GM12864 (cell line): ENCODE measurements around the gene NLRP9.
"Not testable (repeated sequence)": the region's sequence is repeated elsewhere in the genome, so short reads cannot be mapped to it uniquely, and the experiment has no call there.

Source experiments
- DNase-seq: peaks from one replicate; pipeline ENCODE4 v3.0.0-alpha.2; 2011; ENCODE audit warnings: low read depth
- H3K4me3 ChIP-seq: 2 replicates; pipeline ENCODE4 v1.5.1; 2011; ENCODE audit warnings: mild to moderate bottlenecking, low read depth, low read length, control low read depth
- TF ChIP-seq, protein P1 (sequence below): IDR thresholded peaks from 2 replicates; pipeline ENCODE4 v1.5.1; 2011; ENCODE audit warnings: low read depth, mild to moderate bottlenecking, moderate library complexity, low read length, control low read depth, inconsistent platforms; ENCODE audit errors: missing control alignments

The NLRP9 gene

DNA sequence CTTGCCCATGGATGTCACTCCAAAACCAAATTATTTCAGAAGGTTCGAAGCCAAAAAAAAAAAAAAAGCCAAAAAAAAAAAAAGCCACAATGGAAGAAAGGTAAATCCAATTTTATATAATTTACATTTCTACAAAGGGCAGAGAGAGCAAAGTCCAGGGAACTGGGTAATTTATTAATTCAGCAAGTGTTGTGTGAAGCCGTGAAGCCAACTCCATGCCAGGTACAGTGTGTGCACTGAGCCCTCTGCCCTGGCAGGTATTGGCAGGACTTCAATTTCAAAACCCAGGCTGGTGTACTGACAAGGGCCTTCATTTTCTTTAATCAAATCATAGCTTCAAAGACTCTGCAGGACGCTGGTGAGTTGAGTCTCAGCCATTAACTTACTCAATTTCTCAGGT, 15.2 kb upstream of the NLRP9 start:
- no peak overlapping the region for H3K4me3 ChIP-seq
- TF ChIP-seq, protein P1, sequence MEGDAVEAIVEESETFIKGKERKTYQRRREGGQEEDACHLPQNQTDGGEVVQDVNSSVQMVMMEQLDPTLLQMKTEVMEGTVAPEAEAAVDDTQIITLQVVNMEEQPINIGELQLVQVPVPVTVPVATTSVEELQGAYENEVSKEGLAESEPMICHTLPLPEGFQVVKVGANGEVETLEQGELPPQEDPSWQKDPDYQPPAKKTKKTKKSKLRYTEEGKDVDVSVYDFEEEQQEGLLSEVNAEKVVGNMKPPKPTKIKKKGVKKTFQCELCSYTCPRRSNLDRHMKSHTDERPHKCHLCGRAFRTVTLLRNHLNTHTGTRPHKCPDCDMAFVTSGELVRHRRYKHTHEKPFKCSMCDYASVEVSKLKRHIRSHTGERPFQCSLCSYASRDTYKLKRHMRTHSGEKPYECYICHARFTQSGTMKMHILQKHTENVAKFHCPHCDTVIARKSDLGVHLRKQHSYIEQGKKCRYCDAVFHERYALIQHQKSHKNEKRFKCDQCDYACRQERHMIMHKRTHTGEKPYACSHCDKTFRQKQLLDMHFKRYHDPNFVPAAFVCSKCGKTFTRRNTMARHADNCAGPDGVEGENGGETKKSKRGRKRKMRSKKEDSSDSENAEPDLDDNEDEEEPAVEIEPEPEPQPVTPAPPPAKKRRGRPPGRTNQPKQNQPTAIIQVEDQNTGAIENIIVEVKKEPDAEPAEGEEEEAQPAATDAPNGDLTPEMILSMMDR: no peak
- no peak for DNase-seq

DNA sequence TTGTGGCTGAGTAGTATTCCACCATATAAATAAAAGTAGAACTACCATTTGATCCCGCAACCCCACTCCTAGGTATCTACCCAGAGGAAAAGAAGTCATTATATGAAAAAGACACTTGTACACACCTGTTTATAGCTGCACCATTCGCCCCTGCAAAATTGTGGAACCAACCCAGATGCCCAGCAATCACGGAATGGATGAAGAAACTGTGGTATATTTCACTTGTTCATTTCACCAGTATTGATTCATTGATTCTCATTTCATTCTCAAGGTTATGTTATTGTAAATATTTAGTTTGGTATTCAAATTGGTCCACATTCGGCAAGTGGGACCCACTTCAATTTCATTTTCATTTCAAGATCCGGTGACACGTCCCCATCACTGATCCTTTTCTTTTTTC, 12.5 kb upstream of the NLRP9 start:
- H3K4me3 ChIP-seq: no peak overlapping the region
- DNase-seq: no peak
- TF ChIP-seq, protein P1: no peak

DNA sequence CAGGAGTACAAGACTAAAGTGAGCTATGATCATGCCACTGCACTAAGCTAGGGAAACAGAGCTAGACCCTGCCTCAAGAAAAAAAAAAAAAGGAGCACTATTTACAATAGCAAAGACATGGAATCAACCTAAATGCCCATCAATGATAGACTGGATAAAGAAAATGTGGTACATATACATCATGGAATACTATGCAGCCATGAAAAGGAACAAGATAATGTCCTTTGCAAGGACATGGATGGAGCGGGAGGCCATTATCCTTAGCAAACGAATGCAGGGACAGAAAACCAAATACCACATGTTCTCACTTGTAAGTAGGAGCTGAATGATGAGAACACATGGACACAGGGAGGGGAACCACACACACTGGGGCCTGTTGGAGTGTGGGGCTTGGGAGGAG, 7.8 kb downstream of the NLRP9 start:
- not testable (repeated sequence) for H3K4me3 ChIP-seq, DNase-seq

DNA sequence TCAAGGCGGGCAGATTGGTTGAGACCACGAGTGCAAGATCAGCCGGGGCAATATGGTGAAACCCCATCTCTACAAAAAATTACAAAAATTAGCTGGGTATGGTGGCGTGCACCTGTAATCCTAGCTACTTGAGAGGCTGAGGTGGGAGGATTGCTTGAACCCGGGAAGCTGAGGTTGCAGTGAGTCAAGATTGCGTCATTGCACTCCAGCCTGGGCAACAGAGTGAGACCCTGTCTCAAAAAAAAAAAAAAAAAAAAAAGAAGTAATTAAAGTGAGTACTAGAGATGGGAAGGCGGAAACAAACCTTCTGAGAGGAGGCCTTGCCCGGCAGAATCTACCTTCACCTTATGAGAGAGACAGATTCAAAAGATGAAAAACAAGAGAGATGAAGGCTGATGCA, 14.7 kb downstream of the NLRP9 start:
- H3K4me3 ChIP-seq: no peak overlapping the region
- DNase-seq: no peak
- TF ChIP-seq, protein P1: no peak

DNA sequence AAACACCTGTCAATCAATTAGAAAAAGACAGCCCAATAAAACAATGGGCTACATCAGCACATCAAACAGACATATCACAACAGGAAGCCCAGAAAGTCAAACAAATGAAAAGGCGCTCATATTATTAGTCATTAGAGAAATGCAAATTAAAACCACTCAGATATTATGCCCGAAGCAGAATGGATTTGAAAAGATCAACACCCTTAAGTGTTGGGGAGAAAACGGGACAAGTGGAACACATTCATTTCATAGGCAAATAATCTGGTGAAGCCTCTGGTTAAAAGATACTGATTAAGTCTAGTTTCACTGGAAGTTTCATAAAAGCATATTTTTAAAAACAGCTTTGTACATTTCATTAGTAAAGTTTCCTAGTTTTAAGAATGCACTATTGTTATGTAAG, 17.4 kb downstream of the NLRP9 start:
- no peak overlapping the region for H3K4me3 ChIP-seq
- TF ChIP-seq, protein P1: no peak
- DNase-seq: no peak

DNA sequence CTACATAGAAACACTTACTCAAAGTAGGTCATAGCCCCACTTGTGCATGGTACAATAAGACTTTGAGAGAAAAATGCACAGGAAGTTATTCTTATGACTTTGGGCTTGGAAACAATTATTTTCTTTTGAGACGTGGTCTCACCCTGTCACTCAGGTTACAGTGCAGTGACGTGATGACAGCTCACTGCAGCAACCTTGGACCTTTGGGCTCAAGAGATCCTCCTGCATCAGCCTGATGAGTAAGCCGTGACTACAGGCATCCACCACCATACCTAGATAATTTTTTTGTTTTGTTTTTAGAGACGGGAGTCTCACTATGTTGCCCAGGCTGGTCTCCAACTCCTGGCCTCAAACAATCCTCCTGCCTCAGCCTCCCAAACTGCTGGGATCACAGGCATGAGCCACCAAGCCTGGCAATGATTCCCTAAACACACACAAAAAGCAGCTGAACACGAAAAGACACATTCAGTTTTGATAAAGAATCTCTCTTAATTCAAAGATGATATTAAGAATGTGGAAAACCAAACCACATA, 17.9 kb downstream of the NLRP9 start:
- DNase-seq: no peak

DNA sequence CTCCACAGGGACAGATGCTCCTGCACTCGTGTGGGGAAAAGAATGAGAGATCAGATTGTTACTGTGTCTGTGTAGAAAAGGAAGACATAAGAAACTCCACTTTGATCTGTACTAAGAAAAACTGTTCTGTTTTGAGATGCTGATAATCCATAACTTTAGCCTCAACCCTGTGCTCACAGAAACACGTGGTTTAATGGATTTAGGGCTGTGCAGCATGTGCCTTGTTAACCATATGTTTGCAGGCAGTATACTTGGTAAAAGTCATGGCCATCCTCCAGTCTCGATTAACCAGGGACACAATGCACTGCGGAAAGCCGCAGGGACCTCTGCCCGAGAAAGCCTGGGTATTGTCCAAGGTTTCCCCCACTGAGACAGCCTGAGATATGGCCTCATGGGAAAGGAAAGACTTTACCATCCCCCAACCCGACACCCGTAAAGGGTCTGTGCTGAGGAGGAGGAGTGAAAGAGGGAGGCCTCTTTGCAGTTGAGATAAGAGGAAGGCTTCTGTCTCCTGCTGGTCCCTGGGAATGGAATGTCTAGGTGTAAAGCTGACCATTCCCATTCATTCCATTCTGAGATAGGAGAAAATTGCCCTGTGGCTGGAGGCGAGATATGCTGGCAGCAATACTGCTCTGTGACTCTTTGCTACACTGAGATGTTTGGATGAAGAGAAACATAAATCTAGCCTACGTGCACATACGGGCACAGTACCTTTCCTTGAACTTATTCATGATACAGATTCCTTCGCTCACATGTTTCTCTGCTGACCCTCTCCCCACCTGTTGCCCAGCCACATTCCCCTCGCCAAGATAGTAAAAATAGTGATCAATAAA, 20.1 kb downstream of the NLRP9 start:
- DNase-seq, H3K4me3 ChIP-seq: not testable (repeated sequence)

More for the DNA sequence above, 17.9 kb downstream of the NLRP9 start:
- TF ChIP-seq, protein P1: no peak
- no peak overlapping the region for H3K4me3 ChIP-seq

DNA sequence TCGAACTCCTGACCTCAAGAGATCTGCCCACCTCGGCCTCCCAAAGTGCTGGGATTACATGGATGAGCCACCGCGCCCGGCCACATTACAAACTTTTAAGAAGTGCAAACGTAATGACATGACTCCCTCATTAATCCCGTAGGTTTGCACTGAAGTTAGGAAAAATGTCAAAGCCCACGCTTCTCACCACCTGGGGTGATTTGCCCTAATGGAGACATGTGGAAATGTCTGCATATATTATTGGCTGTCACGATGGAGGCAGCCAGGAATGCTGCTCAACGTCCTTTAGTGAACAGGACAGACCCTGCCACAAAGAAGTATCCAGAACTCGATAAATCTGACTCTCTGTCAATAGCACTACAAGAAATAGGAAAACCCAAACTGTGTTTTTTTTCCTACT, 21.0 kb downstream of the NLRP9 start:
- H3K4me3 ChIP-seq: no peak overlapping the region
- no peak for DNase-seq
- TF ChIP-seq, protein P1: no peak
